GM21390 (cell line): Measurements from ENCODE around the gene PRKG1.
A peak's percentile ranks its signal among the peaks of the same experiment; 100 is the strongest.

Experiments used
- ATAC-seq: cut with Tn5 transposase; IDR thresholded peaks from one replicate; pipeline ENCODE4 v1.9.1; 2021; ENCODE audit not compliant: unreplicated experiment

Gene PRKG1

DNA sequence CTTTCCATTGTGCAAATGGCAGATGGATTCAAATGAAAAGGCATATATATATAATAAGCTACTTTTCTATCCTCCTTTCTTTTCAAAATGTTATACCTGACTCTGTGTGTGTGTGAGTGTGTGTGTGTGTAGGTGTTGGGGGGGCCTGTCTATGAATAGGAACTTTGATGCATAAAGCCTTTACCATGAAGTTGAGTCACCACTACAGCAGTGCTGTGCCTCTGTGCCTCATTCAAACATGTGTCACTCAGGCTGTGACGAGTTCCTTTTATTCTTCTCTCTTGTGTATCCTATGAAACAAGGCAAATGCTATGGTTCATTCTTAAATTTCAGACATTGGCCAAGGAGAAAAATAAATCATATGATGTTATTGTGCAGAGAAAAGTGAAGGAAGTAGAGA is 1187.1 kb downstream of the PRKG1 start:
- ATAC-seq: no peak

- ATAC-seq: no peak
These were observed 1191.0 kb downstream of the PRKG1 start for GRCh38 chr10:52265131-52265926.

- ATAC-seq: no peak
These were observed 1192.6 kb downstream of the PRKG1 start for GRCh38 chr10:52266858-52267257.

DNA sequence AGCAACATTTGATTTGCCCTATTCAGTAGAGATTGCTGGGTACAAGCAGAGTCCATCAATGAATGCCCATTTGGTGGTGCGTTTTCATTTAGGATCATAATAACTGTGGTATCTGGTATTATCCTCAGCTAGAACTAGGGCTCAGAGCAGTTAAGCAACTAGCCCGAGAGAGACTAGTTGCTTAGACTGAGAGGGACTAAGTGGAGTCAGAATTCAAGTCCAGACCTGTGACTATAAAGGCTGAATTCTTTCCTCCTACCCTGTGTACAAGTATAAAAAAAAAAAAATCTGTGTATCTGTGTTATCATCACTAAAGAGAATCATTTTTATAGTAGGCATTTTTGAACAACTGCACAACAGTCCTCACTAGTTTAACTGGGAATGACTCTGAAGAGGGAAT is 1194.5 kb downstream of the PRKG1 start:
- no peak for ATAC-seq

- no peak for ATAC-seq
These were observed 1194.9 kb downstream of the PRKG1 start for GRCh38 chr10:52269233-52269632.

DNA sequence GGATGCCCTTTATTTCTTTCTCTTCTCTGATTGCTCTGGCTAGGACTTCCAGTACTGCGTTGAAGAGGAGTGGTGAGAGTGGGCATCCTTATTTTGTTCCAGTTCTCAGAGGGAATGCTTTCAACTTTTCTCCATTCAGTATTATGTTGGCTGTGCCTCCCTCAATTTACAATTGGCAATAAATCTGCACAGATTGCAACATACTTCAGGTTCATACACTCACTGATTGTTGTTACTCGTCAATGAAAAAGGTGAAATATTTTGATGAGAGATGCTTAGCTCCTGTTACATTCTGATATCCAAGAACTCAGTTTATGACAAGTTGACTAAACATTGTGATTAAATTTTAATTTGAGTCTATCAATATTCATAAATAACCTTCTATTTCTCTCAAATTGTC is 1201.9 kb downstream of the PRKG1 start:
- ATAC-seq: no peak

- no peak for ATAC-seq
These were observed 1202.7 kb downstream of the PRKG1 start for GRCh38 chr10:52276986-52277385.

DNA sequence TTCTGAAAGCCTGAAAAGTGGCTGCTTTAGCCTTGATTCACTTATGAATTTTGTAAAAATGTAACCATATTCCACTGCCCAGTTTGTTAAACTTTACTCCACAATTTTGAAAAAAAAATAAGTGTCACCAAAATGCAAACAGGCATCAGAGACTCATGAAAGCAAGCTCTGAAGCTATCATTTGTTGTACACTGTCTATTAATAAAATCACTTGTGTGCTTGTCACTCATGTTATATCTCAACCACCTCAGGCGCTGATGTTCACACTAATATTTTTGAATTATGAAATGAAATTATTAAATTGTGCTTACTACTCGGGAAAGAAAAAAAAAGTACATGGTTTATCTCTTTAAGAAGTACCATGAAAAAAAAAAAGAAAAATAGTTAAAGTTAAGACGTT is 1205.3 kb downstream of the PRKG1 start:
- no peak for ATAC-seq

GRCh38 chr10:52280051-52280450 is 1205.8 kb downstream of the PRKG1 start:
- no peak for ATAC-seq

DNA sequence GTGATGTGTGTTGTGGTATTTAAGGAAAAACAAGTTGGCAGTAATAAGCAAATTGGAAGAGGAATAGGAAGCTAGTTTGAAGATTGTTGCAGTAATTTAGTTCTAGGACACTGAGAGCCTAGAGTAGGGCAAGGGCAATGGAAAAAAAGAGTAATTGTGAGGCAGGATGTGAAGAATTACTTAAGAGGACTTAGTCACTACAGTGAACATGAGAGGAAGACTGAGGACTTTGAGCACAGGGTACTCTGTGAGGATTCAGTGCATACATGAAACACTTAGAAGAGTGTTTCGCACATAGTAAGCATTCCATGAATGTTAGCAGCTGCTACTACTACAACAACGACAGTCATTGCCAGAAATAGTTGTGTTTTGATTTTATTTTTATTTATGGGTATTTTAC is 1208.9 kb downstream of the PRKG1 start:
- no peak for ATAC-seq

GRCh38 chr10:52284416-52285013 is 1210.2 kb downstream of the PRKG1 start:
- no peak for ATAC-seq

GRCh38 chr10:52287866-52288265 is 1213.6 kb downstream of the PRKG1 start:
- ATAC-seq: no peak

DNA sequence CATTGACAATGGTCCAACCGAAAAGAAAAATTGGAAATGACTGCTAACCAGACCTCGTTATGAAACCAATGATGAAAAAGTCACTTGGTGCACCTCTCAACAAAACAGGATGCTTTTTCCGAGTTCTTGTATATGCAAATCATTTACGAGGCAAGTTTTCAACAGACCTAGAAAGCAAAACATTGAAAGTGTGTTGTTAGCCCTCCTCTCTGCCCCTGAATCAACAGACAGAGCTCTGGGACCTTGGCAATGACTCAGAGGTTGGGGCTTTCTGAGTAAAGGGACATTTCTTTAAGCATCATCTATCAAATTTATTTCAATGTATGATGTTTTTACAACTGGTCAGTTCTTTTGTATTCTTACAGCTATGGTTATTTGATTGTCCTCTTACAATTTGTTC is 1223.5 kb downstream of the PRKG1 start:
- ATAC-seq: no peak

DNA sequence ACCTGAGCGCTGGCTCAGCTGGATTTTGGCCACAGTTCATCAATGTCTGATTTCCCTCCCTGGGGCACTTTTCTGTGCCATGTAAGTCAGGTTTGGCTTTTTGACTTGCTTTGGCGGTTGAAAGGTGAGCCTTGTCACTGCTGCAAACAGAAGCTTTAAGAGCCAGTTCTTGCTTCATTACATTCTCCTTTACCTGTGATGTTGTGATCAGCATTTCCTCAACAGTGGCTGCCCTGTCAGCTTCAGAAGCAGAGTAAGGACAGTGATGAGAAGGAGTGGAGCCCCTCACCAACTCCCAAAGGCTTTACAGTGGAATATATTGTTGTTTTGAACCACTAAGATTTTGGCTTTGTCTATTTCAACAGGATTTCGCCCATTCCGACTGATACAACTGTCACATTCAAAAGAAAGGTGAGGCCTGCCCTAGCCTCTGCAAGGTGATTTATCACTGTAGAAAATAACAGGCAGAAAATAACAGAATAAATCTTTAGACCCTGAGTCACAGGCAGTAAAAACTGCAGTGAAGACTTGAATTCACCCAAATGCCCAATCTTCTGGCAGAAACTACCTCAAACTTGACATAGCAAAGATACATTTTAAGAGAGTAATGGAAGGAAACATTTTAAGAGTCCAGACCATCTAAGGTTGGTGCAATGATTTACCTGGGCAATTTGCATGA is 1226.5 kb downstream of the PRKG1 start:
- no peak for ATAC-seq

DNA sequence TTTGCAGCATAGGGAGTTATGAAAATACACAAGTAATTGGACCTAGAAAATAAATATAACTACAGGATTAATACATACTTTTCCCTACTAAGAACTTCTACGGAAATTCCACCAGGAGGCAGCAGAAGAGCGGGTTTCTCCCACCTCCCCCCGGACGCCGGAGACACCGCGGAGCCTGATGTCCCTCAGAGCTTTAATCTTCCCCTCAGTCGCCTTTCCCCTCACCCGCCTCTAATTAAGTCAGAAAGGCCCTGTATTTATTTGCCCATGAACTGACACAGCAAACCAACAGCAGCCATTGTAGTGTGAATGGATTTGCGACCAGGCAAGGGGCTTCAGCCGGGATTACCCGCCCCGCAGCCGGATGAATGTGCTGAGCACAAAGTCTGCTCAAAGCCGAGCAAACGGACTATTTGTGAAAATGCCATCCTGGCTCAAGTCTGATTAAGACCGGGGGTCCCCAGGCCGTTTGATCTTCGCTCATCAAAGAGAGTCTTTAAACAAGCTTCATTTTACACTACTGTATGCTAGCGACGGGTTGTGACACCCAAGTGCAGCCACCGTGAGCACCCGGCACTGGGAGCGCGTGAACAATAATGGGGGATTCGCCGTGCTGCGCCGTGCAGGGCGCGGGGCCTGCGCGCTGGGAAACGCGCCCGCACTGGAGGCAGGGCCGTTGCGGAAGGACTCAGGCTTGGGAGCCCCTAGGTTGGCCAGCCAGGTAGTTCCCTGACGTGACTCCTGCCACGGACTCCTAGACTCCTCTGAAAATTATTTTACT is 1234.2 kb downstream of the PRKG1 start:
- ATAC-seq: peak; percentile 91

- ATAC-seq: no peak
These were observed 1238.6 kb downstream of the PRKG1 start for GRCh38 chr10:52312942-52313255.

DNA sequence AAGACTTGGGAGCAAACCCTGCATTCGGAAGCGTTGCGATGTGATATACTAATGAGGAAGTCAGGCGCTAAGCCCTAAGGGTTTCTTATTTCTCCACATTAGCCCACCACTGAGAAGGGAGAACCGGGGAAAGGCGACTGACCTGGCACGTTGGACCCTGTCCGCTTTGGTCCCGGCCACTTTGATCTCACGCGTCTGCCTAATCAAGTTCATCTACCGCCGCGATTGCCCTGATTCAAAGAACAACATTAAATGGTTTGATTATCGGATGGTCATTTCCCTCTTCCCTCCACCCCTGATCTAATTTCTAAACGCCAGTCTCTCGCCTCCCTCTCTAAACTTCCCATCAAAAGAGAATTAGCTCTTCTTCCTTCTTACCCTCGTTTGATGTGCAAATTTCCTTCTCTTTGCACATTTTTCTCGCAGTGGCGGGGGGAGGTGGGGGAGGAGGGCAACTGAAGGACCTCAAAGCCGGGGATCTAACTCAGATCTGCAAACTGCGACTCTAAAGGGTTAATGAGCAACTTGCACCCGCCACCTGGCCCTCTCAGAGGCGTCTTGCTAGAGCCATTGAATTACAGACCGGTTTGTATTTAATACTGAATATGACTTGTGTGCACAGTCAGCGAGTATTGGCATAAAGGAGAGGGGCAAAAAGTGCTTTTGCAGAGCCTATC is 1239.1 kb downstream of the PRKG1 start:
- no peak for ATAC-seq

GRCh38 chr10:52313933-52314821 is 1239.9 kb downstream of the PRKG1 start, which contains the start of gene DKK1:
TSS of gene DKK1 (plus strand) at chr10:52314281. CDS start at chr10:52314435, 154 bp downstream.
- peak; percentile 76 for ATAC-seq

DNA sequence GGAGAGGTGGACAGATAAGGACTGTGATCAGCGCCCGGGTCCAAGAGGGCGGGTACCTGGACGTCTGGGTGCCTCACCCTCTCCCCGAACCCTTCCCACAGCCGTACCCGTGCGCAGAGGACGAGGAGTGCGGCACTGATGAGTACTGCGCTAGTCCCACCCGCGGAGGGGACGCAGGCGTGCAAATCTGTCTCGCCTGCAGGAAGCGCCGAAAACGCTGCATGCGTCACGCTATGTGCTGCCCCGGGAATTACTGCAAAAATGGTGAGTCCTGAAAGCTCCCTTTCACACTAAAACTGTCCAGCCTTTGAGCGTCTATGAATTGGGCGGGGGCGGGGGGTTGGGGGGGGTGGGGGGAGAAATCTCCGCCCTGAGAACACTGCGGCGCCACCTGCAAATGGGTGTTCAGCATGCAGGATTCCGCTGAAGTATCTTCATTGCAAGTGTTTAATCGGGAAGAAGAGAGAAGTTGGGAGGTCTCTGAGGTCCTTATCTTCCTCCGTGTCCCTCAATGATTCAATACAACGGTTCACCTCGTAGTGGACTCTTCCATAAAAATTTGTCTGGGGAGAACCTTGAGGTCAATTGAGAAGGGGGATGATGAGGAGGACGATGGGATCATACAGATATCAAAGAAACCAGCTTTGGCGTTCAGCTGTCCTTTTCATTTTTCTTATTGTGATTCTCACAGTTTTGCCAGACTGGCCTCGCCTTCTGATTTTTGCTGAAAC is 1240.7 kb downstream of the PRKG1 start:
- ATAC-seq: peak; percentile 9
